Left ventricle myocardium inferior (tissue), 1 donor: Measurements from ENCODE around the gene ACTL7B. TPM values are rescaled to one million over a fixed set of nuclear protein-coding genes. Genes with fewer than 3 reads are reported as not detected.
"Not testable (repeated sequence)": the region's sequence is repeated elsewhere in the genome, so short reads cannot be mapped to it uniquely, and the experiment has no call there.

Experiments
- DNase-seq: peaks from one replicate; pipeline ENCODE4 v3.0.0-alpha.2; 2020
- H3K27ac ChIP-seq: fragments of 200-600 bp; replicated peaks from 2 replicates; pipeline ENCODE4 v1.8.0; 2021
- H3K27me3 ChIP-seq: fragments of 200-600 bp; 2 replicates; pipeline ENCODE4 v1.8.0; 2021; ENCODE audit warnings: low read depth
- H3K36me3 ChIP-seq: fragments of 200-600 bp; 2 replicates; pipeline ENCODE4 v1.8.0; 2021
- H3K4me1 ChIP-seq: fragments of 200-600 bp; 2 replicates; pipeline ENCODE4 v1.8.0; 2021
- H3K4me3 ChIP-seq: fragments of 200-600 bp; 2 replicates; pipeline ENCODE4 v1.8.0; 2021; ENCODE audit warnings: mild to moderate bottlenecking, moderate library complexity
- H3K9me3 ChIP-seq: fragments of 200-600 bp; replicated peaks from 2 replicates; pipeline ENCODE4 v1.8.0; 2021
- intact Hi-C: fragments of 100-400 bp; cut with micrococcal nuclease; formaldehyde crosslinking; loops from one replicate; pipeline ENCODE4 v1.11.0; 2022
- total RNA-seq: library from RNA; stranded (reverse); fragmentation: NEBNext Ultra II Directional; extraction: Animal tissue kit (Norgen Biotek cat#: 25700); gene quantifications from one replicate; pipeline ENCODE4 v1.2.1, GENCODE V29; 2021
- TF ChIP-seq, protein P1 (sequence below): fragments of 200-600 bp; IDR thresholded peaks from 2 replicates; pipeline ENCODE4 v1.8.0; 2021; ENCODE audit warnings: antibody characterized with exemption, mild to moderate bottlenecking, borderline replicate concordance
- donor health status: DM: no; HTN: yes; CAD: no; lungs with severe emphysema.

Gene ACTL7B
- total RNA-seq, 1 donor from 2014 or later, result not detected

DNA sequence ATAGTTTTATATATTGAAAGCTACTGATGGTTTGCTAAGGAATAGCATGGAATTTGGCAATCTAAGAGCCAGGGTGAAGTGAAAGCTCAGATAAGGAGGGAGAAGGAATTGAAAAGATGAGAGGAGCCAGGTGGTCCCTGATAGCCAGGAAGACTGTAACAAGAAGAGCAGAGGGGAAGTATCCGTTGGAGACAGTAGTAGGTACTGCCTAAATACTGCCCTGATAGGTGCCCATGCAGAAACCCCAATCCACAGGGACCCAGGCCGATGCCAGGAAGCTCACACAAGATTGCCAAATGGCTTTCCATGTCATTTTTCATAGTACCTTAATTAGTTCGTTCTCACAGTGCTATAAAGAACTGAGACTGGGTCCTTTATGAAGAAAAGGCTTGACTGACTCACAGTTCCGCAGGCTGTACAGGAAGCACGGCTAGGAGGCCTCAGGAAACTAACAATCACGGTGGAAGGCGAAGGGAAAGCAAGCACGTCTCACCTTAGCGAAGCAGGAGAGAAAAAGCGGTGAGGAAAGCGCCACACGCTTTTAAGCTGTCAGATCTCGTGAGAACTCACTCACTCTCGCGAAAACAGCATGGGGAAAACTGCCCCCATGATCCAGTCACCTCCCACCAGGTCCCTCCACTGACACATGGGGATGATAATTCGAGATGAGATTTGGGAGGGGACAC is 13.0 kb downstream of the ACTL7B start:
- H3K9me3 ChIP-seq, result no peaks in the 10 kb centered on the region
- H3K27me3 ChIP-seq, result no peaks in the 10 kb centered on the region
- H3K4me3 ChIP-seq, result no peak overlapping the region
- DNase-seq, result no peak
- TF ChIP-seq, protein P1, sequence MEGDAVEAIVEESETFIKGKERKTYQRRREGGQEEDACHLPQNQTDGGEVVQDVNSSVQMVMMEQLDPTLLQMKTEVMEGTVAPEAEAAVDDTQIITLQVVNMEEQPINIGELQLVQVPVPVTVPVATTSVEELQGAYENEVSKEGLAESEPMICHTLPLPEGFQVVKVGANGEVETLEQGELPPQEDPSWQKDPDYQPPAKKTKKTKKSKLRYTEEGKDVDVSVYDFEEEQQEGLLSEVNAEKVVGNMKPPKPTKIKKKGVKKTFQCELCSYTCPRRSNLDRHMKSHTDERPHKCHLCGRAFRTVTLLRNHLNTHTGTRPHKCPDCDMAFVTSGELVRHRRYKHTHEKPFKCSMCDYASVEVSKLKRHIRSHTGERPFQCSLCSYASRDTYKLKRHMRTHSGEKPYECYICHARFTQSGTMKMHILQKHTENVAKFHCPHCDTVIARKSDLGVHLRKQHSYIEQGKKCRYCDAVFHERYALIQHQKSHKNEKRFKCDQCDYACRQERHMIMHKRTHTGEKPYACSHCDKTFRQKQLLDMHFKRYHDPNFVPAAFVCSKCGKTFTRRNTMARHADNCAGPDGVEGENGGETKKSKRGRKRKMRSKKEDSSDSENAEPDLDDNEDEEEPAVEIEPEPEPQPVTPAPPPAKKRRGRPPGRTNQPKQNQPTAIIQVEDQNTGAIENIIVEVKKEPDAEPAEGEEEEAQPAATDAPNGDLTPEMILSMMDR, result no peak
- H3K36me3 ChIP-seq, result no peaks in the 10 kb centered on the region
- peaks cover 7% of the 10 kb centered on the region for H3K4me1 ChIP-seq
- H3K27ac ChIP-seq, result no peak overlapping the region
- intact Hi-C loops, result no loop called here

DNA sequence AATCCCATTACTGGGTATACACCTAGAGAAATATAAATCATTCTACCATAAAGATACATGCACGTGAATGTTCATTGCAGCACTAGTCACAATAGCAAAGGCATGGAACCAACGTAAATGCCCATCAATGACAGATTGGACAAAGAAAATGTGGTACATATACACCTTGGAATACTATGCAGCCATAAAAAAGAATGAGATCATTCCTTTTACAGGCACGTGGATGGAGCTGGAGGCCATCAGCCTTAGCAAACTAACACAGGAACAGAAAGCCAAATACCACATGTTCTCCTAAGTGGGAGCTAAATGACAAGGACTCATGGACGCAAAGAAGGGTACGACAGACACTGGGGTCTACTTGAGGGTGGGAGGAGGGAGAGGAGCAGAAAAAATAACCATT is 16.2 kb downstream of the ACTL7B start:
- intact Hi-C loops, DNase-seq, H3K27ac ChIP-seq, H3K27me3 ChIP-seq, H3K36me3 ChIP-seq, H3K9me3 ChIP-seq, H3K4me3 ChIP-seq: not testable (repeated sequence)
- peaks cover 15% of the 10 kb centered on the region for H3K4me1 ChIP-seq

DNA sequence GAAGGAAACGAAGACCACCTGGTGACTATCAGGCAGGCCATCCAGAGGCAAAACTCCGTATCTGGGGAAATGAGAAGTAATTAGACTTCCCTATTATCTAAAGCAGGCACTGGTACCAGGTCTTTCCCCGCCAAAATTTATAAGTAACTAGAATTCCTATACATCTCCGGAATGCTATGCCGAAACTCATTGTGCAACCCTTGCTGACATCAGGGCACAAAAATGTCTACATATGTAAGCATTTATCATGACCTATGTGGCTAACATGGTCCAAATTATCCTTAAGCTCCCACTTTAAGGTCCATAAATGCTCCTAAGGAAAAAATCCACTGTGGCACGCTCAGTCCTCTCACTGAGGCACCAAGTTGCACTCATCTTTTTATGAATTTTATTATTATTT is 17.8 kb downstream of the ACTL7B start:
- TF ChIP-seq, protein P1, result no peak
- intact Hi-C loops, result no loop called here
- no peak overlapping the region for H3K27ac ChIP-seq
- no peaks in the 10 kb centered on the region for H3K27me3 ChIP-seq
- H3K36me3 ChIP-seq, result no peaks in the 10 kb centered on the region
- no peak for DNase-seq
- H3K4me1 ChIP-seq, result peaks cover 8% of the 10 kb centered on the region
- no peak overlapping the region for H3K4me3 ChIP-seq
- H3K9me3 ChIP-seq, result no peaks in the 10 kb centered on the region

DNA sequence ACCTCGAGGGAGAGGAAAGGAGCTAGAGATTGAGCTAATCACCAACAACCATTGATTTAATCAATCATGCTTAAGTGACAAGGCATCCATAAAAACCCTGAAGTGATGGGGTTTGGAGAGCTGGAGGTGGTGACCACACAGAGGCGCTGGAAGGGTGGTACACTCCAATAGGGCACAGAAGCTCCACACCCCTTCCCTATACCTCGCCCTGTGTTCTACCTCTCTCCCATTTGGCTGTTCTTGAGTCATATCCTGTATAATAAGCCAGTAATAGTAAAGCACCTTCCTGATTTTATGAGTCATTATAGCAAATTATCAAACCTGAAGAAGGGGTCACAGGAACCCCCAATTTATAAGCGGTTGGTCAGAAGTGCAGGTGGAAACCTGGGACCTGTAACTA is 18.3 kb downstream of the ACTL7B start:
- H3K36me3 ChIP-seq, result no peaks in the 10 kb centered on the region
- H3K27me3 ChIP-seq, result no peaks in the 10 kb centered on the region
- H3K27ac ChIP-seq, result no peak overlapping the region
- no peak overlapping the region for H3K4me3 ChIP-seq
- peaks cover 8% of the 10 kb centered on the region for H3K4me1 ChIP-seq
- H3K9me3 ChIP-seq, result no peaks in the 10 kb centered on the region
- intact Hi-C loops, result no loop called here
- TF ChIP-seq, protein P1, result no peak
- no peak for DNase-seq

DNA sequence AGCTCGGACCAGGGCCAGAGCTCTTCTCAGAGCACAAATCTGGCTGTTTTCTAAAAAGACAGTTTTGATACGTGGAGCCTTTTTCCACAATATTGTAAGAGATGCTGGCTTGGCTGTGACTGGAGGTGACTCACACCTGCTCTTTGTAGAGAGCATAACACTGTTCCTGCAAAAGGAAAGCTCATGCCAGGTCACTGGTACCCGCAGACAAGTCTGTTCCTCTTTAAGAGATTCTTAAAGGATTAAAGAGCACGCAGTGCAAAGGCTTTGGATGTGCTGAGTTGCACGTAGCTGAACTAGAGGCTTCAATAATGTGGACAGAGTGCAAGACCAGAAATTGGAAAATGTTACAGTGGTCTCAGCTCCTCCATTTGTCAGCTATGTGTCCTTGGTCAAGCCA is 19.0 kb downstream of the ACTL7B start:
- intact Hi-C loops, result no loop called here
- H3K9me3 ChIP-seq, result no peaks in the 10 kb centered on the region
- DNase-seq, result no peak
- TF ChIP-seq, protein P1, result no peak
- H3K4me1 ChIP-seq, result peaks cover 8% of the 10 kb centered on the region
- no peaks in the 10 kb centered on the region for H3K27me3 ChIP-seq
- no peaks in the 10 kb centered on the region for H3K36me3 ChIP-seq
- no peak overlapping the region for H3K27ac ChIP-seq
- H3K4me3 ChIP-seq, result no peak overlapping the region

DNA sequence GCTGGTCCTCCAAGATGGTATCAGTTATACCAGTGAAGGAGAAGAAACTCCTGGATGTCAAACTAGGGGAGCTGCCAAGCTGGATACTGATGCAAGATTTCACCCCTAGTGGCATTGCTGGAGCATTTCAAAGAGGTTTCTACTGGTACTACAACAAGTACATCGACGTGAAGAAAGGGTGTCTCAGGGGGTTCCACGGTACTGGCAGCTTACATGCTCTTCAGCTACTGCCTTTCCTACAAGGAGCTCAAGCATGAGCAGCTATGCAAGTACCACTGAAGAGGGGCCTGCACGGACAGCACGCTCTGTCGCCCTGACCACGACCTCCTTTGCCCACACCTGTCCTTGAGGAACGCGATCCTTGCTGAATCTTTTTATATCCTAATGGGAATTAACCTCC is 19.5 kb downstream of the ACTL7B start:
- no peak overlapping the region for H3K4me3 ChIP-seq
- intact Hi-C loops, result no loop called here
- TF ChIP-seq, protein P1, result no peak
- no peaks in the 10 kb centered on the region for H3K9me3 ChIP-seq
- H3K4me1 ChIP-seq, result peaks cover 8% of the 10 kb centered on the region
- no peaks in the 10 kb centered on the region for H3K36me3 ChIP-seq
- no peak for DNase-seq
- no peaks in the 10 kb centered on the region for H3K27me3 ChIP-seq
- H3K27ac ChIP-seq, result no peak overlapping the region
